HG03354 (cell line): ENCODE results near the gene USP47.

Experiments
- ATAC-seq: cut with Tn5 transposase; IDR thresholded peaks from one replicate; pipeline ENCODE4 v1.9.1; 2021; ENCODE audit warnings: mild to moderate bottlenecking; ENCODE audit not compliant: unreplicated experiment, poor library complexity, severe bottlenecking

Gene USP47, protein sequence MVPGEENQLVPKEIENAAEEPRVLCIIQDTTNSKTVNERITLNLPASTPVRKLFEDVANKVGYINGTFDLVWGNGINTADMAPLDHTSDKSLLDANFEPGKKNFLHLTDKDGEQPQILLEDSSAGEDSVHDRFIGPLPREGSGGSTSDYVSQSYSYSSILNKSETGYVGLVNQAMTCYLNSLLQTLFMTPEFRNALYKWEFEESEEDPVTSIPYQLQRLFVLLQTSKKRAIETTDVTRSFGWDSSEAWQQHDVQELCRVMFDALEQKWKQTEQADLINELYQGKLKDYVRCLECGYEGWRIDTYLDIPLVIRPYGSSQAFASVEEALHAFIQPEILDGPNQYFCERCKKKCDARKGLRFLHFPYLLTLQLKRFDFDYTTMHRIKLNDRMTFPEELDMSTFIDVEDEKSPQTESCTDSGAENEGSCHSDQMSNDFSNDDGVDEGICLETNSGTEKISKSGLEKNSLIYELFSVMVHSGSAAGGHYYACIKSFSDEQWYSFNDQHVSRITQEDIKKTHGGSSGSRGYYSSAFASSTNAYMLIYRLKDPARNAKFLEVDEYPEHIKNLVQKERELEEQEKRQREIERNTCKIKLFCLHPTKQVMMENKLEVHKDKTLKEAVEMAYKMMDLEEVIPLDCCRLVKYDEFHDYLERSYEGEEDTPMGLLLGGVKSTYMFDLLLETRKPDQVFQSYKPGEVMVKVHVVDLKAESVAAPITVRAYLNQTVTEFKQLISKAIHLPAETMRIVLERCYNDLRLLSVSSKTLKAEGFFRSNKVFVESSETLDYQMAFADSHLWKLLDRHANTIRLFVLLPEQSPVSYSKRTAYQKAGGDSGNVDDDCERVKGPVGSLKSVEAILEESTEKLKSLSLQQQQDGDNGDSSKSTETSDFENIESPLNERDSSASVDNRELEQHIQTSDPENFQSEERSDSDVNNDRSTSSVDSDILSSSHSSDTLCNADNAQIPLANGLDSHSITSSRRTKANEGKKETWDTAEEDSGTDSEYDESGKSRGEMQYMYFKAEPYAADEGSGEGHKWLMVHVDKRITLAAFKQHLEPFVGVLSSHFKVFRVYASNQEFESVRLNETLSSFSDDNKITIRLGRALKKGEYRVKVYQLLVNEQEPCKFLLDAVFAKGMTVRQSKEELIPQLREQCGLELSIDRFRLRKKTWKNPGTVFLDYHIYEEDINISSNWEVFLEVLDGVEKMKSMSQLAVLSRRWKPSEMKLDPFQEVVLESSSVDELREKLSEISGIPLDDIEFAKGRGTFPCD (N-terminal part only)

DNA sequence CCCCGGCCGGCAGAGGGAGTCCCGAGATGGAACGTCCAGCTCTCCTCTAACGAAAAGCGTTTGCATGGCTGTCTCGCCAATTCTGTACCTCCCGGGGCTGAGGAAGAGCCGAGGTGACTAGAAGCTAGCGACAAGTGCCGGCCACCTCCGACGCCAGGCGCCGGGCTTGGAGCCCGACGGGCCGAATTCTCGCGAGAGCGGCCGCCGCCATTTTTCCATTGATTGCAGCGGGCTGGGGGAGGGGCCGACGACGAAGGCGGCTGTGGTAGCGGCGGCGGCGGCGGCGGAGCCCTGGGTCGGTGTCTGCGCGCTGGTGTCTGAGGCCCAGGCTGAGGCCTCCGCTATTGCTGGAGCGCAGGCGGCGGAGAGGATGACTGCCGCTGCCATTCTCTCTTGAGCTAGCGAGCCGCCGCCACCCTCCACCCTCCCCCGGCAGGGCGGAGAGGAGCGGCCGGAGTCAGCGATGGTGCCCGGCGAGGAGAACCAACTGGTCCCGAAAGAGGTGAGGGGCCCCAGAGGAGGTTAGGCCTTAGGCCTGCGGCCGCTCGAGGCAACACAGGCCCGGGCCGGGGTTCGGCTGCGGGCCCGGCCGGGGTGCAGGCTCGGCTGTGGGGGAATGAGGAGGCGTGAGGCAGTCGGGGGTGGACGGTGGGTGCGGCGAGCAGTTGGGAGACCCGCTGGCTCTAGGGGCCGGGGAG, at the start of gene USP47:
Gene USP47, plus strand, starts transcription at position 250 of the 698 bp plus-strand sequence. Its CDS starts 214 bp downstream, at position 464.
- peak; percentile 79 for ATAC-seq

DNA sequence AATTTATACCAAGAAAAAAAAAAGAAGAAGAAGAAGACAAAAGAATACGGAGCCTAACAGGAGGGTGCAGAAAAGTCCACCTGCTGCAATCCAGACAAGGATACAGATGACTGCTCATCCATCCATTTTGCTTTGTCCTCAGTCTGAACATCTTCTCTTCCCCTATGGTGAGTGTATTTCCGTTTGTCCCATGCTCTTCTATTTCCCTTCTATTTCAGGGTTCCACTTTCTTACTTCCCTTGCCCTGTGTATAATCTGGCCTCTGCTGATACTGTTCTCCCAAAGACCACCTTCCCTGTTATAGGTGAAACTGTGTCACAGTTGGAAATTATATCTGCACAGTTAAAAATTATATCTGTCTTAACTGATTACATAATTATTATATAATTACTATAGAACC, 48.7 kb upstream of the USP47 start:
- ATAC-seq = no peak

DNA sequence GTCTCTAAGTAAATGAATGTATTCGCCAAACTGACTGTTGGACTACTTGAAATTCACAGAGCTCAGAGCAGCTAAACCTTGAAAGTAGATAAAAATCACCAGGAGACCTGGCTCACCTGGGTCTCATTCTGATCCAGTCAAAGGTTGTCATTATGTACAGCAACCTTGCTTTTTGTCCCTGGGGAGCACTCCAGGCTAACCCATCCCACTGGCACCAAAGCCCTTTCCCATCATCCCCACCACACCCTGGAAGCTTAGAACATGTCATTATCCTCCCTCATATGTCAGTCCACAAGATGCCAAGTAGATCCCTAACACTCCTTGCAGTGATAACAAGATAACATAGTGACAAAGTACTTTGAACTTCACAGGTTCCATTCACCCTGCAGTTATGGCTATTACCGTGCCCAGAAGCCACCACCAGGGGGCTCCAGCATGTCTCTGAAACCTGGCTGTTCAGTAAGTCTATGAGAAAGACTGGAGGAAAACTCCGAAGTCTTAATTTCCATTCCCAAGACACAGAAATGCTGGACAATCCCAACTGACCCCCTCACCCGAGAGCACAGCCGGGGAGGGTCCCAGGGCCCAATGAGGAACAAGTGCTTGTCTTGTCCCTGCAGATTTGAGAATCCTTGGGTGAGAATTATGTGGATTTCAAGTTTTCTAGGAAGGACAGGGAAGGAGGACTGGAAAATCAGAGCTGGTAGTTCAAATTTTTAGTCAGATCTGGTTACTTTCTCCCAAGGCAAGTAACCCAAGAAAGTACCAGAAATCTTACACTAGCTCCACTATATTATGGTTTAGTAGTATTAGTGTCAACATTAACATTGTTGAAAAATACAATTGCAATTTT, 43.0 kb upstream of the USP47 start:
- peak; percentile 66 for ATAC-seq

DNA sequence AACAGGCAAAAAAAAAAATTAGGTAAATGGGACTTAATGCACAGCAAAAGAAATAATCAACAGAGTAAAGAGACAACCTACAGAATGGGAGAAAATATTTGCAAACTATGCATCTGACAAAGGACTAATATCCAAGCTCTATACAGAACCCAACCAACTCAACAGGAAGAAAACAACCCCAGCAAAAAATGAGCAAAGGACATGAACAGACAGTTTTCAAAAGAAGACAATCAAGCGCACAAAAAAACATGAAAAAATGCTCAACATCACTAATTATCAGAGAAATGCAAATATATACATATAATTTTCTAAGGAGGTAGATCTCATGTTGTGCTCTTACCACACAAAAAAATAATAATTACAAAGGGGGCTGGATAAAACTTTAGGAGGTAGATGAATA, 36.5 kb upstream of the USP47 start:
- ATAC-seq = no peak

DNA sequence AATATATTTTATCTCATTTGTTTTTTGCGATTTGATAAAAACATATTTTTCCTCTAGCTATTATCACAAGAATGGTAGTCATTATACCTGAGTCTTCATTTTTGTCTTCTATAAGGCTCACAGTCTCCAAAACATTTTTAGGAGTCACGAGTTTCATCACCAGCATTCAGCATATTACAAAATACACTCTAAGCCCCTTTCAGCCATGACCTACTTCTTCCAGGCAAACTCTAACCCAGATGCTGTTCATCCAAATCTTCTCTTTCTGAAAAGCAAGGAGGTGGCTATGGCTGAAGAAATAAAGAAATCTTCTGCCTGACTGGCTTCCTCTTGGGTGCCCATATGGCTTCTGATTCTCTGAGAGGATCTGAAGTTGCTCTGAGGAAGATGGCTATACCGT, 35.7 kb upstream of the USP47 start:
- no peak for ATAC-seq

DNA sequence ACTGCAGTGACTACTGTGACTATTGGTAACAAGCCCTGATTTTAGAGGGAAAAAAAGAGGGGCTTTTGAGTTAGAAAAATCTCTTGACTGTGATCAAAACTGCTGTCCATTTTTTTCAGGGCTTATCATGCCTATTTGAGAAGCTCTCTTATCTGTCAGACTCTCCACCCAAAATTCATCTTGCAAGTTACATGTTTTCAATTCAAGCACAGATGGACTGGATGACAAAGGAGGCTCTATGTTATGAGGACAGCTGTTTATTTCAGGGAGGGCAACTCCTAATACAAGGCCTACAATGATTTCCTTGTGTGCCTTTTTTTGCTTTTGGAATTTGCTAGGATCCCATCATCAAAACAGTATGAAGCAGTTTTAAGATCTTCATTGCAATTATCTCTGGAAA, 35.2 kb upstream of the USP47 start:
- ATAC-seq = no peak

DNA sequence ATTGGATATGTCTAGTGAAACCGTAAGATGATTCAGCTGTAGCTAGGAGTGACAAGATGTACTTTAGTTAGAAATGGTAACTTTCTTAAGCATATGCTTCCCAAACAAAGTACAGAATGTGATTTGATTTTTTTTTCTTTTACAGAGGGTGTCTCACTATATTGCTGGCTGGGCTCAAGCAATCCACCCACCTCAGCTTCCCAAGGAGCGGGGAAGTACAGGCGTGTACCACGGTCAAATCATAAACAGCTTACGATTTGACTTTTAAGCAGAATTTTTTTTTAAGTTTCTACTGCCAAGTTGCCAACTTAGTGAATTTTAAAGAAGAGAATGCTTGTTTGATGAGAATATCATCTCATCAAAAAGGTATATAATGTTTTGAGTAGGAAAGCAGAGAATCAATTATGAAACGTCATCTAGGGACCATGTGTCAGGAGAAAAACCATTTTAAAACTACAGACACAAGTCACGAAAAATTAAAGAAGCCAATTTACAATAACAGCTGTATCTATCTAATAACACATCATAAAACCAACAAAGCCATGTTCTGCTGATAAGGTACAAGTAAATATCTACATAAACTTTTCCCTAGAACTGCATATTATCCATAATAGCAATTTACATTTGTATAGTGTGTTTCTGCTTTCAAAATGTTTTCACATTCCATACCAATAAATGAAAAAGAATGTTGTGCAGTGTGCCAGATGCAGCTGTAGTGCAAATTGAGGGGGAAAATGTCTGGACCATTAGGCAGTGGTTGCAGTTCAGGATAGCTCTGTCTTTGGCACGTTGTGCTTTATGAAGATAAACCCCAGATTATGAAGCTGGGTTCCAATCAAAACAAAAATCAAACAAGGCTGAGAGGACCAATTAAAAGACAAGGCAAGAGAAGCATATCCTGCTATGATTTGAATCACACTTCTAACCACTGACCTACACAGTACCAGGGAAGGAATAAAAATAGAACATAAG, 33.7 kb upstream of the USP47 start:
- ATAC-seq = no peak

DNA sequence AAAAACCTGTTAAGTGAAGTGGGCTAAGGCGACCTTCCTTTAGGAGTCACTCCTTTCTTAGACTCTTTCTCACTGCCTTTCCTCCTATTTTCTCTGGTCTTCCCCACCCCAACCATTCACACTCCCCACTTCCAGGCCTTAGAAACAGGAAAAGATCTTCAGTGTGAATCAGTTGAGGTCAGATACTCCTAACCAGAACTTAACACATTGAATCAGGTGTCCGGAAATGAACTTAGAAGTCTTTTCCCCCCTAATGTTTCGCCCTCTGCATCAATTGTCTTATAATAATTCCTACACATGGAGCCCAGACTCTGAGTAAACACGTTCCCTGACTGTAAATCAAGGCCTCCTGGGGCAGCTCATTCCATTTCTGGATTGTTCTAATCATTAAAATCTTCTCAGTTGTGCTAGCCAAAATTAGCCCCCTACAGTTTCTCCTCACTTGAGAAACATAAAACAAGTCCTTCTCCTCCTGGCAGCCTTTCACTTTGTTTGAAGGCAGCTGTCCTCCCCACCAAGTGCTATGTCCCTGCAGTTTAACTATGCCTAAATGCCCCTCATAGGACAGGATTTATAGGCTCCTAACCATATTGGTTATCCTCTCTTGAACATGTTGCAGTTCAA, 32.7 kb upstream of the USP47 start:
- ATAC-seq = no peak

DNA sequence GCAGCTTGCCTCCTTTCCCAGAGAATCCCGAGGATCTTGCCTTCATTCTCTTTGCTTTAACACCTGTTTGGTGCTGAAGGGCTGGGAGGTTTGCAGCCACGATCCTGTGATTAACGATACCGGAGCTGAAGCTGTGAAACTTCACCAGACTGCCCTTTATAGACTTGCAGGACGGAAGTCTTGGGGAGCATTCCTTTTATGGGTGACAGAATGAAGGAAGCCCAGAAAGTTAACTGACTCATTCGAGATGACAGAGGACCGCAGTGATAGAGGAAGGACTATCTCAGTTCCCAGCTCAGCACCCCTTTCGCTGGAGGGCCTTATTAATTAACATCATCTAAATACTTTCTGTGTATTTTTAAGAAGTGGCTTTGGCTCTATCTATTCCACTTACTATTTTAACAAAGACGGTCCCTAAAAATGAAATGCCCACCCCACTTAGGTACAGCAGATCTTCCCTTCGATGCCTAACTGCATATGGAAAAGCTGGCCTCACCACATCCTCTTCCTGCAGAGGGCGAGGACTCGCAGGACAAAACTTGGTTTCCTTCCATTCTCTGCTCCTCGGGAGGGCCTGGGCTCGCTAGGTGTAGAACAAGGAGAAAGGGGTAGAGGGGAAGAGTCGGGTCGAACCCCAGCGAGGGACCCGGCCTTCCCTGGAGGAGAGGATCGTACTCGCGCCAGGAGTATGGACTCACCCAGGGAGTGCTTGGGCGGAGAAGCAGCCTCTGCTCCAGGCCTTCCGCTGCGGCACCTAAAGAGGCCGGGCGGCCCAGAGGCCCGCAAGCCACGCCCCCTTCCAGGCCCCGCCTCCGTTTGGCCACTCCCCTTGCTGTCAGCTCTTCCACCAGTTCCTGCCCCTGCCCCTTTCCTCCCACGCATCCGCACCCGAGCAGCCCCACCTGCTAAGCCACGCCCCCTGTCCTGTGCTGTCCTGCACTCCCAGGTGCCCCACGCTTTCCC, 30.7 kb upstream of the USP47 start:
- ATAC-seq = no peak

DNA sequence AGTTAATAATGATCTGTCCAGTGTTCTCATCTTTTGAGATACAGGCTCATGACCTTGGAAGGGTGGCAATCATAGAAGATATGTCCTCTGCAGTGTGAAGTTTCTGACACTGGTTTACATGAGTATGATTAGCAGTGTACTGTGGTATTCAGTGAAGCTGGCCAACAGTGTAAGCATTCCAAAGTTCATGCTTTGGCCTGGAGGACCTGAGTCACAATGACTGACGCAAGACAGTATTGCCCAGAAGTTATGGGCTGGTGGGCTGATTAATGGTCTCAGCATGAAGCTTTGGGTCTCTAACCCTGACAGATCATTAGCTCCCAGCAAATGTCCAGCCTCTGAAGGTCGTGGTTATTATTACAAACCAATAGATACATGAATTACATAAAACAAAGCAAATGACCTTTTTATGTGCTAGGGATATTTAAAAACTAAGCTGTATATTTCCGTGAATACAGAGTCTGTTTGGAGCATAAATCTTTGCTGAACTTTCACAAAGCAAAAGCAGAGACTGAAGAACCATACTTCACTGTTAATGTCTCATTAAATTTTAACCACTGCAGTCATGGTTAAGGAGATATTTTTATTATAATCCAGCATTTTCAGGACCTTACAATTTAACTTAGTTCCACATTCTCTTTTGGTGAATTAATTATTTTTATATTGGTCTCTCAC, 28.3 kb upstream of the USP47 start:
- ATAC-seq = no peak

DNA sequence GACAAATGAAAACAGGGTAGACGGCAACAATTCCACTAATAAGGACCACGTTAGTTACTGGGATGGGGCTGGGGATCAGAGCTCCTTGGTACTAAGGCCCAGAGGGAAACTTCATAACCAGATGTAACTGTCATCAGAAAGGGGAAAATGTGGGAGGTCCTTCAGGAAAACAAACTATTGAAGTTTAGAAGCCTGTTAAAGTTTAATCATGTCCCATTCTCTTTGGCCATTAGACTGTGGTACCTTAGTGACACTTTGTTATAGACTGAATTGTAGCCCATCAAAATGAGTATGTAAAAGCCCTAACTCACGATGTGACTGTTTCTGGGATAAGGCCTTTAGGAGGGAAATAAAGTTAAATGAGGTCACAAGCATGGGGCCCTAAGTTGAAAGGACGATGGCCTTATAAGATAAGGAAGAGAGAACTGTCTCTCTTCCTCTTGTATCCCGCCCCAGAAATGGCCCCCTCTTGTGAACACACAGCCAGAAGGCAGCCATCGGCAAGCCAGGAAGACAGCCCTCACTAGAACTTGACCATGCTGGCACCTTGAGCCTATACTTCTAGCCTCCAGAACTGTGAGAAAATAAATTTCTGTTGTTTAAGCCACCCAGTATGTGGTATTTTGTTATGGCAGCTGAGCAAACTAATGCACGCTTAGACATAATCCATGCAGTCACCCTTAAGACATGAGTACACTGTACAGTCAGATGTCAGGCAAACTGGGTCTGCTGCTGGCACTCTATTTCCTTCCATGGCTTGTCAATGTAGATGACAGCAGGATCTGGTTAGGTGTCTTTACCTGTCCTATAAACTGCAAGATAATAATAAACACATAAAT, 26.9 kb upstream of the USP47 start:
- ATAC-seq = no peak

DNA sequence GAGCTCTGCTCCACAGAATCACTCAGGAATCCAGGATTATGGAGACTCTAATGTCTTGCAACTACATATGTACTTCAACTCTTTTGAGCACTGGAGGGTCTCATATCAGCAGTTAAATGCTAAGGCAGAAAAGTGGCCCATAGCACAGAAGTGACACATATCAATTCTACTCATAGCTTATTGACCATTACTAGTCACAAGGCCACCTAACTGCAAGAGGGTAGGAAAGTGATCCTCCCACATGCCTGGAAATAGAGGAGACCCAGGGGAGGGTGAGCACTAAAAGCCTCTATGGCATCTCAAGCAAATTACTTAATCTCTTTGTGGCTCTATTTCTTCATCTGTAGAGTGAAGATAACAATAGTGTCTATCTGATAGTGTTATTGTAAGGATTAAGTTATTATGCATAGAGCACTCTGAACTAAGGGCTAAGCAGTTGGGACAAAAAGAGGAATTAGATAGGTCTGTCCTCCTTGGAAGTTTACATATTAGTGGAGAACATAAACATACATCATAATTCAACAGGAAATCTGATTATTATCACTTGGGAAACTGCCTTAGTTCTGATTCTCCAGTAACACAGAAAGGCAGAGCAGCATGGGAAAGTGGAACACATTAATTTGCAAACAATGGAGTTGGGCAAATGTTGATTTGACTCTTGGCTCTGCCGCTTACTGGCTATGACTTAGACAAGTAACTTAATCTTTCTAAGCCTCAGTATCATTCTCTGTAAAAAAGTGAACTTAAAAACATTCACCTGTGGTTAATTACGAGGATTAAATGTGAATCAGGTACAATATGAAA, 25.1 kb upstream of the USP47 start:
- ATAC-seq = no peak

DNA sequence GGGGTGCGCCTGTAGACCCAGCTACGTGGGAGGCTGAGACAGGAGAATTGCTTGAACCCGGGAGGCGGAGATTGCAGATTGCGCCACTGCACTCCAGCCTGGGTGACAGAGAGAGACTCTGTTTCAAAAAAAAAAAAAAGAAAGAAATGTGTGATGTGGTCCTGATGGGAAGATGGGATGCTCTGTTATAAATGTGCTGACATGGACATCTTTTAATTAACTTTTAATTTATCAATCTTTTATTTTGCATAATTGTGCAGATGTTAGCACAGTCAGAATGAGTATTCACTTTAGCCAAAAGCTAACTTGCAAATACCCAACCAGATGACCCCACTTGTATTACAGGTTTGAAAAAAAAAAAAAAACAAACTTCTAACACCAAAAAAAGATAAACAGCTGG, 23.8 kb upstream of the USP47 start:
- no peak for ATAC-seq

DNA sequence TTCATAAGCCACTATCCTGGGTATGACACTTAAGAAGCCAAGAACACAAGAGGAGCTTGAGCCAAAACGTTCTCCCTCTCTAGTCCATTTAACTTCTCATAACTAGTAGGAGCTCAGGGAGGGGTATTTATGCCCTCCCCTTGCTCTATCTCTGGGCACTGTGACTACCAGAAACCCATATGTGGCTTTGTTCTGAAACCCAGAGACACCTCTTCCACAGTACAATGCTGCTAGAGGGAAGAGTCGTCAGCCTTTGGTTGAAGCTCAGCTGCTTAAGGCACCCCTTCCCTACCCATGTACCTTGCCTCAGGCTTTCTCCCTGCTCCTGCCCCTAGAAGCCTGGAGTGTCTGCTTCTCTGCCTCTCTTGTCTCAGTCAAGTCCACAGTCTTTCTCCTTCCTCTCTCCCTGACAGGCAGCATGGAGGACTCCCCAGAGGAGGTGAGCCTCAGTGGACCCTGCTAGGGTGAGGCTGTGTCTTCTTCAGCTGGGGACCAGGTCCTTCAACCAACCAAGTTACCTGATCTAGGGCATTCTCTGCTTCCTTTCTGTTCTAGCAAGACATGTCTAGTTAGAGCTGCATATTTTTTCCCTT, 23.1 kb upstream of the USP47 start:
- ATAC-seq = no peak
